A549 (cell line): Measurements from ENCODE around the gene SLC30A1. TPM values are rescaled to one million over a fixed set of nuclear protein-coding genes. Genes with fewer than 3 reads are reported as not detected.

Source experiments
- ATAC-seq, 2 experiments: fragments of 200-7000 bp in 1 of 2; fragments of >200 bp in 1 of 2; cut with Nextera tagmentation in 1 of 2; cut with Tn5 transposase in 1 of 2; 3 replicates each; pipeline versions ENCODE4 v1.8.0 to v1.9.1; 2018 to 2020; ENCODE audit warnings: mild to moderate bottlenecking in 1 of 2, moderate library complexity in 1 of 2
- CTCF ChIA-PET: fragments of 300-600 bp; sonication (Branson Sonifier 250); formaldehyde crosslinking; extraction: SDS; loops from one replicate; lab custom pipeline; 2021; ENCODE audit warnings: antibody characterized with exemption, inconsistent platforms; lab: Yijun Ruan, JAX
- POLR2A ChIA-PET: fragments of 350-600 bp; formaldehyde crosslinking; extraction: SDS; loops from one replicate; lab custom pipeline; 2021; ENCODE audit warnings: antibody characterized with exemption, inconsistent platforms; lab: Yijun Ruan, JAX
- DNase-seq, 2 experiments: peaks; one replicate each; pipeline versions ENCODE4 v3.0.0 to v3.0.0-alpha.2; 2011 to 2016; ENCODE audit warnings: low read depth in 1 of 2, low spot score in 1 of 2
- FAIRE-seq: peaks from 2 replicates; lab custom pipeline; 2011; peaks lifted over from hg19 to GRCh38; lab: Jason Lieb, UNC
- H3K27ac ChIP-seq, 2 experiments: fragments of >200 bp; sonication (Bioruptor Twin); formaldehyde crosslinking; 3 replicates each; pipeline ENCODE4 v1.5.1; 2016 to 2017
- H3K4me1 ChIP-seq: fragments of >200 bp; sonication (Bioruptor Twin); formaldehyde crosslinking; 3 replicates; pipeline ENCODE4 v1.6.1; 2016
- H3K4me2 ChIP-seq: fragments of >200 bp; sonication (Bioruptor Twin); formaldehyde crosslinking; 3 replicates; pipeline ENCODE4 v1.6.1; 2016
- H3K4me3 ChIP-seq: fragments of >200 bp; sonication (Bioruptor Twin); formaldehyde crosslinking; 3 replicates; pipeline ENCODE4 v1.5.1; 2016
- H3K9me3 ChIP-seq: fragments of >200 bp; sonication (Bioruptor Twin); formaldehyde crosslinking; 3 replicates; pipeline ENCODE4 v1.6.1; 2016
- ATOH8 ChIP-seq: fragments of 250-450 bp; sonication (Bioruptor Pico); IDR thresholded peaks from 2 replicates; pipeline ENCODE4 v1.5.0; 2020; ENCODE audit warnings: low read depth, mild to moderate bottlenecking, moderate library complexity
- CBX8 ChIP-seq: fragments of 200-600 bp; sonication (generic); IDR thresholded peaks from 2 replicates; pipeline ENCODE4 v1.6.1; 2016
- CEBPB ChIP-seq, 2 experiments: fragments of >200 bp in 1 of 2; sonication (Bioruptor Twin) in 1 of 2; formaldehyde crosslinking in 1 of 2; IDR thresholded peaks; 2 replicates each; pipeline ENCODE4 v1.6.1; 2012 to 2016
- CHD4 ChIP-seq: fragments of 200-600 bp; sonication (generic); IDR thresholded peaks from 2 replicates; pipeline ENCODE4 v1.6.1; 2016; ENCODE audit warnings: antibody characterized with exemption, mild to moderate bottlenecking, borderline replicate concordance
- CTCF ChIP-seq: fragments of >200 bp; sonication (Bioruptor Twin); formaldehyde crosslinking; IDR thresholded peaks from 3 replicates; pipeline ENCODE4 v1.5.1; 2016
- E2F6 ChIP-seq: IDR thresholded peaks from 2 replicates; pipeline ENCODE4 v1.6.1; 2012; ENCODE audit warnings: low read depth, borderline replicate concordance
- ESRRA ChIP-seq: fragments of 150-350 bp; IDR thresholded peaks from 2 replicates; pipeline ENCODE4 v1.6.1; 2014; ENCODE audit warnings: mild to moderate bottlenecking, low read length, borderline replicate concordance
- FOSB ChIP-seq: fragments of 250-450 bp; sonication (Bioruptor Pico); IDR thresholded peaks from 2 replicates; pipeline ENCODE4 v1.5.0; 2020; ENCODE audit warnings: mild to moderate bottlenecking, moderate library complexity
- HMGXB4 ChIP-seq: fragments of 250-450 bp; sonication (Bioruptor Pico); IDR thresholded peaks from 2 replicates; pipeline ENCODE4 v1.5.0; 2021; ENCODE audit warnings: mild to moderate bottlenecking, moderate library complexity, borderline replicate concordance
- HOXA7 ChIP-seq: fragments of 250-450 bp; sonication (Bioruptor Pico); IDR thresholded peaks from 2 replicates; pipeline ENCODE4 v1.5.0; 2020; ENCODE audit warnings: mild to moderate bottlenecking, moderate library complexity
- JUNB ChIP-seq: fragments of >200 bp; sonication (Bioruptor Twin); formaldehyde crosslinking; IDR thresholded peaks from 2 replicates; pipeline ENCODE4 v1.6.1; 2016
- KDM1A ChIP-seq: fragments of 200-600 bp; sonication (generic); IDR thresholded peaks from 2 replicates; pipeline ENCODE4 v1.6.1; 2016; ENCODE audit warnings: low read depth, mild to moderate bottlenecking
- KDM5A ChIP-seq: fragments of 200-600 bp; sonication (generic); IDR thresholded peaks from 2 replicates; pipeline ENCODE4 v1.6.1; 2016; ENCODE audit warnings: antibody characterized with exemption, mild to moderate bottlenecking
- MAFK ChIP-seq: fragments of 450-650 bp; IDR thresholded peaks from 2 replicates; pipeline ENCODE4 v1.6.1; 2014; ENCODE audit not compliant: partially characterized antibody
- MAZ ChIP-seq: fragments of 150-350 bp; IDR thresholded peaks from 2 replicates; pipeline ENCODE4 v1.6.1; 2014; ENCODE audit warnings: antibody characterized with exemption, low read depth, low read length, borderline replicate concordance
- NFE2L2 ChIP-seq: fragments of 150-350 bp; conservative IDR thresholded peaks from 2 replicates; pipeline ENCODE4 v1.6.1; 2014; ENCODE audit warnings: low read length
- NPAS2 ChIP-seq: fragments of 250-450 bp; sonication (Bioruptor Pico); IDR thresholded peaks from 2 replicates; pipeline ENCODE4 v1.8.0; 2022; ENCODE audit warnings: mild to moderate bottlenecking, moderate library complexity, borderline replicate concordance
- PBX3 ChIP-seq: IDR thresholded peaks from 2 replicates; pipeline ENCODE4 v1.6.1; 2012
- PHF8 ChIP-seq: fragments of 200-600 bp; sonication (generic); IDR thresholded peaks from 2 replicates; pipeline ENCODE4 v1.6.1; 2016; ENCODE audit warnings: low read depth, mild to moderate bottlenecking, antibody characterized with exemption, moderate library complexity, borderline replicate concordance
- POLR2A ChIP-seq: IDR thresholded peaks from 2 replicates; pipeline ENCODE4 v1.6.1; 2012; ENCODE audit warnings: mild to moderate bottlenecking, low read length
- RCOR1 ChIP-seq: fragments of 150-350 bp; IDR thresholded peaks from 2 replicates; pipeline ENCODE4 v1.6.1; 2014; ENCODE audit warnings: antibody characterized with exemption, low read length, low read depth
- REST ChIP-seq: fragments of 200-600 bp; sonication (generic); IDR thresholded peaks from 2 replicates; pipeline ENCODE4 v1.6.1; 2016; ENCODE audit warnings: antibody characterized with exemption, mild to moderate bottlenecking, moderate library complexity
- SREBF2 ChIP-seq: fragments of 450-650 bp; IDR thresholded peaks from 2 replicates; pipeline ENCODE4 v1.6.1; 2014; ENCODE audit warnings: mild to moderate bottlenecking, moderate library complexity
- USF2 ChIP-seq: fragments of 450-650 bp; IDR thresholded peaks from 2 replicates; pipeline ENCODE4 v1.6.1; 2014; ENCODE audit warnings: antibody characterized with exemption
- ZFP36 ChIP-seq: fragments of 450-650 bp; IDR thresholded peaks from 2 replicates; pipeline ENCODE4 v1.6.1; 2014; ENCODE audit warnings: borderline replicate concordance; ENCODE audit not compliant: partially characterized antibody
- ZSCAN20 ChIP-seq: fragments of 250-450 bp; sonication (Bioruptor Pico); IDR thresholded peaks from 2 replicates; pipeline ENCODE4 v1.8.0; 2022; ENCODE audit warnings: mild to moderate bottlenecking, moderate library complexity
- WGBS: methylation state at CpG from one replicate; pipeline ENCODE4 v1.1.6; 2017; ENCODE audit errors: missing lambda C conversion rate; 5-methylcytosine and 5-hydroxymethylcytosine counted together
- polyA plus RNA-seq, 4 experiments: library from polyadenylated mRNA; depleted of rRNA in 3 of 4; stranded (reverse); fragments of >200 nt; fragmentation: RNase III in 1 of 4; extraction: RNeasy Plus Mini Kit Qiagen cat#74134 plus additional on column Dnase treatment in 1 of 4; gene quantifications; 2 replicates in 3 of 4; 3 replicates in 1 of 4; pipeline ENCODE4 v1.2.3, GENCODE V29; 2011 to 2017

SLC30A1 gene
- polyA plus RNA-seq, 2 of the 4 experiments (the other 2 are of a cell fraction): 20.6 to 27.0 TPM

GRCh38 chr1:211581526-211581925, 2.6 kb upstream of the SLC30A1 start:
- TF ChIP-seq HMGXB4 (CRISPR knock-in tag): no peak
- no peak for TF ChIP-seq RCOR1
- no peak for TF ChIP-seq ZFP36
- no peak for TF ChIP-seq CEBPB (IDR thresholded peaks at IDR 0.05)
- TF ChIP-seq HOXA7: no peak
- no peak for TF ChIP-seq ZSCAN20 (CRISPR knock-in tag)
- no peak for TF ChIP-seq JUNB
- TF ChIP-seq KDM1A: no peak
- TF ChIP-seq SREBF2: no peak
- TF ChIP-seq FOSB: no peak
- no peak for TF ChIP-seq ESRRA
- no peak for TF ChIP-seq KDM5A
- TF ChIP-seq ATOH8 (CRISPR knock-in tag): no peak
- no peak for TF ChIP-seq CHD4
- TF ChIP-seq NFE2L2: no peak
- TF ChIP-seq NPAS2 (CRISPR knock-in tag): no peak
- no peak for TF ChIP-seq REST
- no peak for TF ChIP-seq CBX8
- no peak for ATAC-seq
- no peak overlapping the region for H3K4me3 ChIP-seq
- FAIRE-seq: no peak
- no peak overlapping the region for H3K27ac ChIP-seq
- no peak for DNase-seq
- ChIA-PET POLR2A (no interaction called here), CTCF (interaction anchor here (0.9 to 1.0 kb wide), 2 partner anchors 10 to 67 kb away, joined by 3 to 4 read pairs; no protein-coding TSS in a partner anchor)
- H3K4me2 ChIP-seq: no peak overlapping the region
- 75% methylated on average over 3 of the region's 3 CpGs for WGBS
- peaks cover 7% of the 10 kb centered on the region; the same call in 2 of the 3 replicates for H3K4me1 ChIP-seq
- H3K9me3 ChIP-seq: no peaks in the 10 kb centered on the region

- Histone ChIP-seq H3K4me2 (peak overlapping the region; percentile 71), H3K27ac (peak overlapping the region in 1 of 2 experiments; percentile 88; a peak in 3 of 6 replicates), H3K9me3 (no peaks in the 10 kb centered on the region), H3K4me1 (peaks cover 19% of the 10 kb centered on the region), H3K4me3 (no peak overlapping the region)
- CTCF ChIA-PET: interaction anchor here (0.7 to 3.2 kb wide), 6 partner anchors 8 to 242 kb away, joined by 3 to 32 read pairs (median 3); no protein-coding TSS in a partner anchor
- no peak for DNase-seq
- FAIRE-seq: no peak
- 96% methylated on average over 1 of the region's 1 CpG for WGBS
- POLR2A ChIA-PET: interaction anchor here (1.2 to 2.2 kb wide), 2 partner anchors 60 to 73 kb away, joined by 3 to 18 read pairs; no protein-coding TSS in a partner anchor
- no peak for ATAC-seq
- TF ChIP-seq PHF8: no peak
- no peak for TF ChIP-seq RCOR1
- no peak for TF ChIP-seq HOXA7
- no peak for TF ChIP-seq USF2
- TF ChIP-seq JUNB: no peak
- no peak for TF ChIP-seq POLR2A
- no peak for TF ChIP-seq NFE2L2
- no peak for TF ChIP-seq E2F6
- no peak for TF ChIP-seq ATOH8 (CRISPR knock-in tag)
- TF ChIP-seq CTCF: no peak
- no peak for TF ChIP-seq PBX3
- no peak for TF ChIP-seq MAFK
- no peak for TF ChIP-seq MAZ
These were observed 1.3 kb upstream of the SLC30A1 start for GRCh38 chr1:211580303-211580687.
